8988T (cell line): ENCODE results near the gene SPANXC.
"Not testable (repeated sequence)": the region's sequence is repeated elsewhere in the genome, so short reads cannot be mapped to it uniquely, and the experiment has no call there.

Experiments
- DNase-seq: peaks from one replicate; pipeline ENCODE4 v3.0.0; 2011

SPANXC gene, protein sequence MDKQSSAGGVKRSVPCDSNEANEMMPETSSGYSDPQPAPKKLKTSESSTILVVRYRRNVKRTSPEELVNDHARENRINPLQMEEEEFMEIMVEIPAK

DNA sequence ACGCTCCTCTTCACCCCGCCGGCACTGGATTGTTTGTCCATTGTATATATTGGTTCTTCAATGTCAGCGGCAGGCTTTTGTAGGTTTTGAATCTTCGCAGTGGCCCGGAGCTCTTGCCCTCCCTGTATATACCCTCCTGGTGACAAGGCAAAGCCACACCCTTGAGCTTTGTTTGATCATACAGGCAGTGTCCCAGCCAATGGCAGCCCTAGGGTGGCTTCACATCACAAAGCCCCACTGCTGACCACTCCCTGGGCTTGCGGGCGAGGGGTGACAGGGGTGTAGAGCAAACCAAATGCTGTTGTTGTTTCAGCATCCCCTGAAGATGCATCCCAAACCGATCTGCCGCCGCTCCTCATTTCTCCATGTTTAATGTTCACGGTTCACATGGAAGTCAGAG, at the start of gene SPANXC:
TSS of gene SPANXC (minus strand) at position 101 of the 400 bp plus-strand sequence. CDS start at position 41, 60 bp downstream.
- DNase-seq = not testable (repeated sequence)

DNA sequence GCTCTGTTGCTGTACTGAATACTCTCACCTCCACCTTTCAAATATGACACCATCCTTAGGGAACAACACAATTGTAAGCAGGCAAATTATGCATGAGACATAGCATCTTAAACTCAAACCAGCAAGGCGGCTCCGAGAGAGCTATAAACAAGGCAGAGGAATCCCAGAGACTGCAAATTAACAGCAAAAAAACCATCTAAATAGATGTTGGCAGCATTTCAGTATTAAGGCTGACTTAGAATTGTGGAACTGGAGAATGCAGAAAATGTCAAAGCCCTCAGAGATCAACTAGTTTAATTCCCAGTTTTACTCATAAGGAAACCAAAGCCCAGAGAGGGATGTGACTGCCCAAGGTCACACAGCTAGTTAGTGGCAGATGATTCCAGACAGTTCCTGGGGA, 37.2 kb upstream of the SPANXC start:
- no peak for DNase-seq

DNA sequence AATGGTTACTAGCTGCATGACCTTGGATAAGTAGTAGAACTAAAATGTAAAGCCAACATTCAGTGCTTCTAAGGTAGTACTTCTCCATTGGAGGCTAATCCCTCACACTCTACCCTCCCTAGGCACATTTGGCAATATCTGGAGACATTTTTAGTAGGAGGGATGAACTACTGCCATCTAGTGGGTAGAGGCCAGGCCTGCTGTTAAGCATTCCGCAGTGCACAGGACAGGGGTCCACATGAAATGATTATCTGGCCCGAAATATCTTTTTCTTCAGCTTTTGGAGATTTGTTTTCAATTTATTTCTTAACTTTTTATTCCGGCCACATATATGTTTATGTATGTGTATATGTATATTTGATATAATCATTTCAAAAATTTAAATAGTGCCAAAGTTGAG, 36.0 kb upstream of the SPANXC start:
- no peak for DNase-seq

- no peak for DNase-seq
Measured at GRCh38 chrX:141258080-141258479, 15.8 kb upstream of the SPANXC start.

- DNase-seq = no peak
Measured at GRCh38 chrX:141221611-141222010, 20.7 kb downstream of the SPANXC start.

- DNase-seq = no peak
Measured at GRCh38 chrX:141220342-141221008, 21.8 kb downstream of the SPANXC start.

DNA sequence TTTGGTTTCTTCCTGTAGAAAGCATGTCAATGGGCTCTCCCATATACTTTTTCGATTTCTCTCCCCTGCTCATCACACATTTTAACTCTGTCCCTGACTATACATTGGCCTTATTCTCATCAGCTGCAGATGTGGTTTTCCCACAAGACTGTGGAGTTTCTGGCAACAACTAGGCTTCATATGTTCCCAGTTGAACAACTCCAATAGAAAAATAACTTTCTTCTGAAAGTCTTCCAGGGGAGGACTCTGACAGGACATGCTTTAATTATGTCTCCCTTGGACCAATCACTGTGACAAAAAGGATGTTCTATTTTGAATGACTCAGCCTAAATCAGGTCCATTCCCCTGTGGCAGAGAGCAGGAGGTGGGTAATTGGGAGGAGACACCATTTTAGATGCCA, 28.1 kb downstream of the SPANXC start:
- no peak for DNase-seq

DNA sequence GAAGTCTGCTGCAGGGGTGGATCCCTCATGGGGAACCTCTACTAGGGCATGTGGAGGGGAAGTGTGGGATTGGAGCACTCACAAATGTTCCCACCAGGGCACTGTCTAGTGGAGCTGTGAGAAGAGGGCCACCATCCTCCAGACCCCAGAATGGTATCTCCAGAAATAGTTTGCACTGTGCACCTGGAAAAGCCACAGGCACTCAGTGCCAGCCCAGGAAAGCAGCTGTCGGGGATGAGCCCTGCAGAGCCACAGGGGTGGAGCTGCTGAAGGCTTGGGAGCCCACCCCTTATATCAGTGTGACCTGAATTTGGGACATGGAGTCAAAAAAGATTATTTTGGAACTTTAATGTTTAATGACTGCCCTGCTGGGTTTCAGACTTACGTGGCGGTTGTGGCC, 40.4 kb downstream of the SPANXC start:
- DNase-seq = no peak
